Central memory CD8-positive, alpha-beta T cell (primary cell): ENCODE data around the gene IKBIP.

Experiments used
- ATAC-seq: fragments of 150-1000 bp; cut with Tn5 transposase; replicated peaks from 2 replicates; pipeline ENCODE4 v1.10.0; 2022; ENCODE audit warnings: mild to moderate bottlenecking, moderate FRiP score, moderate number of reproducible peaks; ENCODE audit not compliant: poor library complexity, severe bottlenecking; ENCODE audit errors: extremely low read depth
- DNase-seq, 2 donors: peaks; one replicate each; pipeline ENCODE4 v3.0.0; 2021; ENCODE audit warnings: low spot score in 2 of 2
- H3K27ac Mint-ChIP-seq: one replicate; pipeline ENCODE4 v1.8.0; 2022; ENCODE audit warnings: low read depth, mild to moderate bottlenecking, moderate library complexity, mixed read lengths
- H3K27me3 Mint-ChIP-seq: one replicate; pipeline ENCODE4 v1.8.0; 2022; ENCODE audit warnings: mixed read lengths
- H3K36me3 Mint-ChIP-seq: one replicate; pipeline ENCODE4 v1.8.0; 2022; ENCODE audit warnings: mild to moderate bottlenecking, moderate library complexity, mixed read lengths; ENCODE audit not compliant: insufficient read depth
- H3K4me1 Mint-ChIP-seq: one replicate; pipeline ENCODE4 v1.8.0; 2022; ENCODE audit warnings: mixed read lengths
- H3K4me3 Mint-ChIP-seq: one replicate; pipeline ENCODE4 v1.8.0; 2022; ENCODE audit warnings: mild to moderate bottlenecking, moderate library complexity, mixed read lengths
- H3K9me3 Mint-ChIP-seq: one replicate; pipeline ENCODE4 v1.8.0; 2022; ENCODE audit warnings: mixed read lengths

Gene IKBIP, protein sequence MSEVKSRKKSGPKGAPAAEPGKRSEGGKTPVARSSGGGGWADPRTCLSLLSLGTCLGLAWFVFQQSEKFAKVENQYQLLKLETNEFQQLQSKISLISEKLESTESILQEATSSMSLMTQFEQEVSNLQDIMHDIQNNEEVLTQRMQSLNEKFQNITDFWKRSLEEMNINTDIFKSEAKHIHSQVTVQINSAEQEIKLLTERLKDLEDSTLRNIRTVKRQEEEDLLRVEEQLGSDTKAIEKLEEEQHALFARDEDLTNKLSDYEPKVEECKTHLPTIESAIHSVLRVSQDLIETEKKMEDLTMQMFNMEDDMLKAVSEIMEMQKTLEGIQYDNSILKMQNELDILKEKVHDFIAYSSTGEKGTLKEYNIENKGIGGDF

DNA sequence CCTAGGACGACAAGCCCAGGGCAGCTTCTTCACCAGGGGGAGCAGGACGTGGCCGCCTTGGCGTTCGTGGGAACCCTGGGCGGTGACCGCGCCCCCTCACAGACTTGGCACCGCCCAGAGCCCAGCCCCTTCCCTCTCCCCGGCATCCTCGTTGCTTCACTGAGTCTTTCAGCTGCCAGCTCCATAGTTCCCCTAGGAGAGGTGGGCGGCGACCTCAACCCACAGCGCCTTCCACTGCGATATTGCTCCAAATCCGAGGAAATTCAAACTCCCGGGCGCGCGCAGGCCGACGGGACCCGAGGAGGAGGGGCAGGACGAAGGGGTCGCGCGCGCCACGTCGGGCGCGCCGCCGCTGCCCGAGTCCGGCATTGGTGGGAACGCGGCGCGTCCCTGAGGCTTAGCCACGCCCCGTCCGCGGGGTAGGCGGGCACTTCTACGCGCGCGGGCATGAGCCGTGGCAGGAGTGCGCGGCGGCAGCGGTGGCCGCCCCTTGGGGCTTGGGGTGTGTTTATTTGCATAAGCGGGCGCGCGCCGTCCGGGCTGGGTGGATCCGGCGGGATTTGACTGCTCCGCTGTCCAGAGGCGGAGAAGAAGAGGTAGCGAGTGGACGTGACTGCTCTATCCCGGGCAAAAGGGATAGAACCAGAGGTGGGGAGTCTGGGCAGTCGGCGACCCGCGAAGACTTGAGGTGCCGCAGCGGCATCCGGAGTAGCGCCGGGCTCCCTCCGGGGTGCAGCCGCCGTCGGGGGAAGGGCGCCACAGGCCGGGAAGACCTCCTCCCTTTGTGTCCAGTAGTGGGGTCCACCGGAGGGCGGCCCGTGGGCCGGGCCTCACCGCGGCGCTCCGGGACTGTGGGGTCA, at the start of gene IKBIP, which contains the start of gene APAF1:
IKBIP (minus strand) TSS at position 77 of the 860 bp plus-strand sequence. CDS start 87 bp downstream, outside the sequence.
APAF1 (plus strand) TSS at position 579 of the 860 bp plus-strand sequence. CDS start 3,070 bp downstream, outside the sequence.
- peaks cover 22% of the 10 kb centered on the region for H3K36me3 Mint-ChIP-seq
- H3K27ac Mint-ChIP-seq = peak within 1 kb of the TSS; percentile 94
- no peaks in the 10 kb centered on the region for H3K9me3 Mint-ChIP-seq
- H3K4me3 Mint-ChIP-seq = peak within 1 kb of the TSS; percentile 99
- DNase-seq = peak; percentile 96
- H3K4me1 Mint-ChIP-seq = peaks cover 19% of the 10 kb centered on the region
- H3K27me3 Mint-ChIP-seq = no peaks in the 10 kb centered on the region
- peak; percentile 89 for ATAC-seq

DNA sequence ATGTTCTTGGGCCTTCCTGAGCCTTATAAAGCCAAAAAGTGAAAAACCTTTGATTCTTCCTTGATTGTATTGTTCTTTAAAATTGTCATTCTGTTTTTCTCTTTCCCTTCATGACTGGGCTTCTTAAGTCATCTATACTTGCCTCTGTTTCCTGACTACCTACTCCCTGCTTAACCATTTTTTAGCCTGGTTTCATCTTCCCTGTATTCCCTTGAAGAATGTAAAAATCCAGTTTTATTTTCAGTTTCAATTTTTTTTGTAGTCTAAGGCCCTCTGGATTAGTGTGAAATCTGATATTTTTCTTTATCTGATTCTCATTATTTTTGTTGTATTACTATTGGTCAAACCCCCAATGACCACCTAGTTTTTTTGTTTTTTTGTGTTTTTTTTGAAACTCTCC, 46.8 kb upstream of the IKBIP start:
- H3K4me1 Mint-ChIP-seq = peaks cover 29% of the 10 kb centered on the region
- H3K27me3 Mint-ChIP-seq = no peaks in the 10 kb centered on the region
- peak overlapping the region; percentile 69 for H3K27ac Mint-ChIP-seq
- H3K36me3 Mint-ChIP-seq = peaks cover 40% of the 10 kb centered on the region
- no peaks in the 10 kb centered on the region for H3K9me3 Mint-ChIP-seq
- ATAC-seq = no peak
- H3K4me3 Mint-ChIP-seq = no peak overlapping the region
- no peak for DNase-seq

DNA sequence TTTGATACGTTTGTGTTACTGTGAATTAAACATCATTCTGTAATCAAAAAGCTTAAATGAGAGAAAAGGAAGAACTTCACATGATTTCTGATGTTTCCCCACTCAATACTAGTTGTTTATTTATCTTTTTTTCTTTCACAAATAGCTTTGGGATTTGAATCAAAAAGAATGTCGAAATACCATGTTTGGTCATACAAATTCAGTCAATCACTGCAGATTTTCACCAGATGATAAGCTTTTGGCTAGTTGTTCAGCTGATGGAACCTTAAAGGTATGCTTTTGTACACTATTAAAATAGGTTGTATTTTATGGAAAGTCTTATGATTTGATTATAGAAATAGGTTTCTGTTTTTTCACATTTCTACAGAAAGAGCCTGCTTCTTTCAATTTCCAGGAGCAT, 42.0 kb upstream of the IKBIP start:
- no peaks in the 10 kb centered on the region for H3K9me3 Mint-ChIP-seq
- H3K4me1 Mint-ChIP-seq = peaks cover 7% of the 10 kb centered on the region
- no peak overlapping the region for H3K4me3 Mint-ChIP-seq
- no peaks in the 10 kb centered on the region for H3K27me3 Mint-ChIP-seq
- DNase-seq (no peak), ATAC-seq (no peak)
- H3K36me3 Mint-ChIP-seq = peaks cover 47% of the 10 kb centered on the region
- H3K27ac Mint-ChIP-seq = no peak overlapping the region

DNA sequence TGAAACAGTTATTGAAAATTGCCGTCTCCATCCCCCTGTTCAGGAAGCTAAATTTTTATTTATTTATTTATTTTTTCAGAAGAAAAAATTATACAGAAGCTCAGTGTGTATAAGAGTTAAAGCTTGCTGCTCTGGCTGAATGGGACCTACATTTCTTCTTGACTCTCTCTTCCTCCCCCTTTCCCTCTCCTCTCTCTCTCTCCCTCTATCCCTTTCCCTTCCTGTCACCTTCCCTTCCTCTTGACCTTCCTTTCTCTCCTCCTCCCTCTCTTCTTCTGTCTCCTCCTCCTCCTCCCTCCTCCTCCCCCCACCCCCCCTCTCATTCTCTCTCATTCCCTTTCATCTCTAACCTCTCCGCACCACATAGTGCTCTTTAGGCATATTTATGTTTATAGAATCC, 39.6 kb upstream of the IKBIP start:
- Mint-ChIP-seq H3K4me3 (no peak overlapping the region), H3K27me3 (no peaks in the 10 kb centered on the region), H3K36me3 (peaks cover 45% of the 10 kb centered on the region), H3K4me1 (no peaks in the 10 kb centered on the region), H3K9me3 (no peaks in the 10 kb centered on the region), H3K27ac (peak overlapping the region; percentile 4)
- ATAC-seq (no peak), DNase-seq (no peak)

DNA sequence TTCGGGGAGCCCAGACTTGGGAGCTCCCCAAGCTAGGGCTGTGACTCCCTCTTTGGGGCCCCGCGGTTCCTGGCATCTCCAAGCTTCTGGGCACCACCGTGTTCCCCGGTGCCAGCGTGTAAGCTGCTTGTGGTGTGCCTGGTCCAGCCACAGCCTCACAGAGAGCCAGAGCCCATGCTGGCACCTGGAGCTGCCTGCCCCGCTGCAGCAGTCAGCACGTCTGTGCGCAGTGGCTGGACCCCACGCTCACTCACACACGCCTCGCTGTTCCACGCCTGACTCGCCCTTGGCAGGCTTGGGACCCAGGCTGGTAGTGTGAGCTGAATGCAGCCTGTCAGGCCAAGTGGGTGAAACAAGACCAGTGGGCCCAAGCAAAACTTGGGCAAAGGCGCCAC, 35.0 kb upstream of the IKBIP start:
- H3K4me1 Mint-ChIP-seq = no peaks in the 10 kb centered on the region
- no peak for DNase-seq
- ATAC-seq = no peak
- no peaks in the 10 kb centered on the region for H3K9me3 Mint-ChIP-seq
- H3K4me3 Mint-ChIP-seq = no peak overlapping the region
- peaks cover 42% of the 10 kb centered on the region for H3K36me3 Mint-ChIP-seq
- no peak overlapping the region for H3K27ac Mint-ChIP-seq
- no peaks in the 10 kb centered on the region for H3K27me3 Mint-ChIP-seq

DNA sequence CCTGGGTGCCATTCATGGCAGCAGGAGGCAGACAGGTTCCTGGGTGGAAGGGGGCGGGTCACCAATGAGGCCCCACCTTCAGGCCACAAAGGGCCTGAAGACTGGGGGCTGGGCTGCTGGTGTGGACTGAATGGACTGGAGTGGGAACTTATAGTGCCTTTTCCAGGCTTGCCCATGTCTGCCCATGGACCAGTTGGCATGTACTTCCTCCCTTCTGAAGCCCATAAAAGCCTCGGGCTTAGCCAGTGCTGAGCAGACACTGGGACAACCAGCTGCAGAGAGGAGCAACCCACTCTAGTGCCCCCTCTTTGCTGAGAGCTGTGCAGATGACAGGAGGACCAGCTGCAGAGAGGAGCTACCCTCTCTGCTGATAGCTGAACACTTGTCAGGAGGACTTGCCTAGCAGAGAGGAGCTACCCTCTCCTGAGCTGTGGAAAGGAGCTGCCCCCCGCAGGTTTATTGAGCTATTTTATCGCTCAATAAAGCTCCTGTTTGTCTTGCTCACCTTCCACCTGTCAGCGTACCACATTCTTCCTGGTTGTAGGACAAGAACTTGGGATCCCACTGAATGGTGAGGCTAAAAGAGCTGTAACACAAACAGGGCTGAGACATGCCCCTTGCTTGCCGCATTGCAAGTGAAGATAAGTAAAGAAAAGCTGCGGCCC, 34.5 kb upstream of the IKBIP start:
- H3K36me3 Mint-ChIP-seq = peaks cover 38% of the 10 kb centered on the region
- H3K27me3 Mint-ChIP-seq = no peaks in the 10 kb centered on the region
- H3K9me3 Mint-ChIP-seq = no peaks in the 10 kb centered on the region
- ATAC-seq = no peak
- no peak overlapping the region for H3K27ac Mint-ChIP-seq
- no peak overlapping the region for H3K4me3 Mint-ChIP-seq
- no peak for DNase-seq
- no peaks in the 10 kb centered on the region for H3K4me1 Mint-ChIP-seq

DNA sequence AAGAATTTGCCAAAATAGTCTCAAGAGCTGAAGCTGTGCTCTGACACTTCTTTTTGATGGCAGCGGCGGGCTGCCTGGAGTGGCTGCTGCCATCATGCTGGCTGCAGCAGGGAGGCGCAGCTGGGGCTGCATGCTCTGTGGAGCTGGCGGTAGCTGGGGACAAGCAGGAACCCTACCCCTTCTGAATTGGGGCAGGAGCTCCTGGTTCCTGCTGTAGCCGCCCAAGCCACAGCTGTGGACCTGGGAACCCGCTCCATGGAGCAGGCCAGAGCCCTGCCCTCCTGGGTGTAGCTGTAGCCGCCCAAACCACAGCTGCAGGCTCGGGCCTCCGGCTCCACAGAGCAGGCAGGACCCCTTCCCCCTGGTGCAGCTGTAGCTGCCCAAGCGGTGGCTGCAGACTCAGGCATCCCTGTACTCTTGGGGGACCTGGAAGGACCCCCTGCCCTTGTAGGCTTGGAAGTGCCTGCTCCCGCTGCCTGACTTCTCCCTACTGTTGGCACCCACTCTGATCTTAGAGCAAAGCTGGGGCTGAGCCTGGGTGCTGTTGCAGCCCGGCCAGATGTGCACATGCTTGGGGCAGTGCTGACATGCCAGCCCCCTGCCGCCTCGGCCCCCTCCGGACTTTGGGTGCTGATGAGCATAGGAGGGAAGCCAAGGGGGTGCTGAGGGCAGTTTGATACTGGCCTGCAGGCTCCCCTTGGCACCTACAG, 33.8 kb upstream of the IKBIP start:
- ATAC-seq (no peak), DNase-seq (no peak)
- Mint-ChIP-seq H3K27ac (no peak overlapping the region), H3K9me3 (no peaks in the 10 kb centered on the region), H3K4me3 (no peak overlapping the region), H3K36me3 (peaks cover 37% of the 10 kb centered on the region), H3K27me3 (no peaks in the 10 kb centered on the region), H3K4me1 (no peaks in the 10 kb centered on the region)

DNA sequence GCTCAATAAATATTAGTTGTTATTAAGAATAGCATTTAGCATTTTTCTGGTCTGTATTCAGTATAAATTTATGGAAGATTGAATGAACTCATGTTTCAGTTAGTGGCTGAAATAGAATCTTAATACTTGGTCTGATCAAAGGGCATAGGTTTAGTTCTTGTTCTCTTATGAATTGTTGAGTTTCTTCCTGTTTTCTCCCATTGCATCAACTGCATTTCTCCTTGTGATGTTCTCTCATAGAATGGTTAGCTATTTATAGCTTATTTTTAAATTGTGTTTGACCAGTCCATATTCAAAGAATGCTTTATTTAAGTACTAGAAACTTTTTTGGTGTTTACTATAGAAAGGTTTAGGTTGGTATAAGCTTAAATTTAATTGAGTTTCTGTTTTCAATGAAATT, 30.3 kb upstream of the IKBIP start:
- Mint-ChIP-seq H3K27ac (peak overlapping the region; percentile 19), H3K4me1 (no peaks in the 10 kb centered on the region), H3K9me3 (no peaks in the 10 kb centered on the region), H3K36me3 (peaks cover 27% of the 10 kb centered on the region), H3K4me3 (no peak overlapping the region), H3K27me3 (no peaks in the 10 kb centered on the region)
- DNase-seq (no peak), ATAC-seq (no peak)

DNA sequence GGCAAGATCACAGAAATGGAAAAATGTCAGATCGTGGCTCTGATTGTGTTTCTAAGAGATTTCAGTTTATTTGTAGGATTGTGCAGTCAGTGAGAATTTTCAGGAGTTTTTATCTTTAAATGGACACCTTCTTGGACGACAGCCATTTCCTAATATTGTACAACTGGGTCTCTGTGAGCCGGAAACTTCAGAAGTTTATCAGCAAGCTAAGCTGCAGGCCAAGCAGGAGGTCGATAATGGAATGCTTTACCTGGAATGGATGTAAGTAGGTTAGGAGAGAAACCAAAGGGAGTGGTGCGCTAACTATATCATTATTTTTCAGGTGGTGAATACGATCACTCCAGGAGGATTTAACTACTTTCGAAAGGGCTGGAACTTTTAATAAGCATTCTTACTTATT, 26.9 kb upstream of the IKBIP start:
- Mint-ChIP-seq H3K4me3 (no peak overlapping the region), H3K27me3 (no peaks in the 10 kb centered on the region), H3K36me3 (peaks cover 39% of the 10 kb centered on the region), H3K4me1 (peaks cover 4% of the 10 kb centered on the region), H3K9me3 (no peaks in the 10 kb centered on the region), H3K27ac (no peak overlapping the region)
- ATAC-seq (no peak), DNase-seq (no peak)

DNA sequence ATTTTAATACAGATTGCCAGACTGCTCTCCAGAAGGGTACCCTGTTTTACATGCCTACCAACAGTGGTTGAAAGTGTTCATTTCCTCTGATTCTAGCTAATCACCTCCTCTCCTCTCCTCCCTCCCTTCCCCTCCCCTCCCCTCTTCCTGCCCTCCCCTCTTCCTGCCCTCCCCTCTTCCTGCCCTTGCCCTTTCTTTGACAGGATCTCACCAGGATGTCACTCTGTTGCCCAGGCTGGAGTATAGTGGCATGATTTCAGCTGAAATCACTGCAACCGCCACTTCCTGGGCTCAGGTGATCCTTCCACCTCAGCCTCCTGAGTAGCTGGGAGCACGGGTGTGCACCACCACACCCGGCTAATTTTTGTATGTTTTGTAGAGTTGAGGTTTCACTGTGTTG, 25.2 kb upstream of the IKBIP start:
- Mint-ChIP-seq H3K4me1 (peaks cover 5% of the 10 kb centered on the region), H3K27ac (peak overlapping the region; percentile 72), H3K27me3 (no peaks in the 10 kb centered on the region), H3K36me3 (peaks cover 46% of the 10 kb centered on the region), H3K9me3 (no peaks in the 10 kb centered on the region), H3K4me3 (no peak overlapping the region)
- DNase-seq = no peak
- no peak for ATAC-seq

DNA sequence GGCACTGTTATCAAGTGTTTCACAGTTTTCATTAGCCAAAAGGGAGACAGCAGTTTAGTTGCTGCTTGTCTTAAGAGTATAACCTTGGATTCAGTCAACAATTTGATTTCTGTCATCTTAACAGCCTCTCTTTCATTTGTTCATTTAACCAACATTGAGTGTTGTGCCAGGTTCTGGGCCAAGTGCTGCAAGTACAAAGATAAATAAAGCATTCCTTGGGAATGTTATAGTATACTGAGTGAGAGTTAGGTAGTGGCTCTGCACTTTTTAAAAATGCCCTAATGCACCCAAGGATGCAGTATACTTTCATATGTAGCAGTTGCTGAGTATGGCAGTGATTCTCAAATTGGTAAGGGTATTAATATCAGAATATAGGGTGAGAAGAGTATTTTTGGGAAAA, 15.9 kb upstream of the IKBIP start:
- peaks cover 50% of the 10 kb centered on the region for H3K36me3 Mint-ChIP-seq
- no peaks in the 10 kb centered on the region for H3K9me3 Mint-ChIP-seq

More for the DNA sequence above, 15.9 kb upstream of the IKBIP start:
- Mint-ChIP-seq H3K4me3 (no peak overlapping the region), H3K27ac (no peak overlapping the region), H3K27me3 (no peaks in the 10 kb centered on the region), H3K4me1 (peaks cover 11% of the 10 kb centered on the region)
- DNase-seq = no peak
- no peak for ATAC-seq
